HT1080 (cell line): ENCODE results near the gene PAIP2. TPM values are rescaled to one million over a fixed set of nuclear protein-coding genes. Genes with fewer than 3 reads are reported as not detected.
"Not testable (repeated sequence)": the region's sequence is repeated elsewhere in the genome, so short reads cannot be mapped to it uniquely, and the experiment has no call there.

Experiments used
- DNase-seq: peaks from one replicate; pipeline ENCODE4 v3.0.0-alpha.2; 2015; ENCODE audit warnings: low read depth
- total RNA-seq: library from RNA; depleted of rRNA; stranded (reverse); fragments of >200 nt; shearing (Covaris generic); gene quantifications from 2 replicates; pipeline ENCODE4 v1.2.3, GENCODE V29; 2014

The PAIP2 gene
- total RNA-seq, 1 experiment from 2014 or later, result 86.9 TPM

GRCh38 chr5:139377226-139377625 is 35.6 kb downstream of the PAIP2 start:
- no peak for DNase-seq

- no peak for DNase-seq
Observed at GRCh38 chr5:139378101-139378825, 36.6 kb downstream of the PAIP2 start.

- no peak for DNase-seq
Observed at GRCh38 chr5:139378941-139379361, 37.3 kb downstream of the PAIP2 start.

GRCh38 chr5:139379626-139380449 is 38.2 kb downstream of the PAIP2 start:
- no peak for DNase-seq

- DNase-seq, result no peak
Observed at GRCh38 chr5:139381837-139382761, 40.4 kb downstream of the PAIP2 start.

- no peak for DNase-seq
Observed at GRCh38 chr5:139382807-139383206, 41.2 kb downstream of the PAIP2 start.

GRCh38 chr5:139383275-139383992 is 41.8 kb downstream of the PAIP2 start, which contains the start of gene SLC23A1:
Gene SLC23A1 (minus strand): TSS chr5:139383297. CDS start chr5:139383253, 44 bp downstream.
- DNase-seq, result no peak

GRCh38 chr5:139383993-139384590 is 42.4 kb downstream of the PAIP2 start:
- no peak for DNase-seq

GRCh38 chr5:139384591-139385051 is 43.0 kb downstream of the PAIP2 start:
- DNase-seq, result no peak

- peak; percentile 71 for DNase-seq
Observed at GRCh38 chr5:139385061-139386049, 43.7 kb downstream of the PAIP2 start.

- DNase-seq, result no peak
Observed at GRCh38 chr5:139386050-139386438, 44.4 kb downstream of the PAIP2 start.

GRCh38 chr5:139386956-139387355 is 45.3 kb downstream of the PAIP2 start:
- not testable (repeated sequence) for DNase-seq

GRCh38 chr5:139387611-139388197 is 46.0 kb downstream of the PAIP2 start:
- no peak for DNase-seq

- DNase-seq, result no peak
Observed at GRCh38 chr5:139388198-139388821, 46.7 kb downstream of the PAIP2 start.

- DNase-seq, result no peak
Observed at GRCh38 chr5:139389701-139390638, 48.3 kb downstream of the PAIP2 start, which contains the start of gene MZB1. Gene MZB1 (minus strand): TSS chr5:139389913. CDS start chr5:139389856, 57 bp downstream.

- no peak for DNase-seq
Observed at GRCh38 chr5:139390639-139391569, 49.2 kb downstream of the PAIP2 start.
